OCI-LY3 (cell line): ENCODE measurements around the gene MED19.
"Not testable (repeated sequence)": the region's sequence is repeated elsewhere in the genome, so short reads cannot be mapped to it uniquely, and the experiment has no call there.

Experiments
- EZH2phosphoT487 ChIP-seq: fragments of 200-600 bp; shearing (Covaris generic); IDR thresholded peaks from 2 replicates; pipeline ENCODE4 v1.6.1; 2018; ENCODE audit warnings: antibody characterized with exemption, mixed run types, low read depth
- TF ChIP-seq, protein P1 (sequence below): fragments of 200-600, 300-600 bp; sonication (generic); IDR thresholded peaks from 2 replicates; pipeline ENCODE4 v1.5.1; 2014; ENCODE audit warnings: antibody characterized with exemption, low read length, low read depth

DNA sequence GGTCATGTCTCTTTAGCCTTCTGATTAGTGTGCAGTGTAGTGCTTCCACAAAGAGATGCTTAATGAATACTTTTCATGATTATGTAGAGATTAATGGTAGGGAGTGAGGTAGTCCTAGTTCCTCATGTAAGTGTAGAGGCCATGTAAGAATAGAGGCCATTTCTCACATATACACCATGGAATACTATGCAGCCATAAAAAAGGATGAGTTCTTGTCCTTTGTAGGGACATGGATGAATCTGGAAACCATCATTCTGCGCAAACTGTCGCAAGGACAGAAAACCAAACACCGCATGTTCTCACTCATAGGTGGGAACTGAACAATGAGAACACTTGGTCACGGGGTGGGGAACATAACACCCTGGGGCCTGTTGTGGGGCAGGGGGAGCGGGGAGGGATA lies 21.5 kb downstream of the MED19 start:
- TF ChIP-seq, protein P1, sequence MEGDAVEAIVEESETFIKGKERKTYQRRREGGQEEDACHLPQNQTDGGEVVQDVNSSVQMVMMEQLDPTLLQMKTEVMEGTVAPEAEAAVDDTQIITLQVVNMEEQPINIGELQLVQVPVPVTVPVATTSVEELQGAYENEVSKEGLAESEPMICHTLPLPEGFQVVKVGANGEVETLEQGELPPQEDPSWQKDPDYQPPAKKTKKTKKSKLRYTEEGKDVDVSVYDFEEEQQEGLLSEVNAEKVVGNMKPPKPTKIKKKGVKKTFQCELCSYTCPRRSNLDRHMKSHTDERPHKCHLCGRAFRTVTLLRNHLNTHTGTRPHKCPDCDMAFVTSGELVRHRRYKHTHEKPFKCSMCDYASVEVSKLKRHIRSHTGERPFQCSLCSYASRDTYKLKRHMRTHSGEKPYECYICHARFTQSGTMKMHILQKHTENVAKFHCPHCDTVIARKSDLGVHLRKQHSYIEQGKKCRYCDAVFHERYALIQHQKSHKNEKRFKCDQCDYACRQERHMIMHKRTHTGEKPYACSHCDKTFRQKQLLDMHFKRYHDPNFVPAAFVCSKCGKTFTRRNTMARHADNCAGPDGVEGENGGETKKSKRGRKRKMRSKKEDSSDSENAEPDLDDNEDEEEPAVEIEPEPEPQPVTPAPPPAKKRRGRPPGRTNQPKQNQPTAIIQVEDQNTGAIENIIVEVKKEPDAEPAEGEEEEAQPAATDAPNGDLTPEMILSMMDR = not testable (repeated sequence)
- TF ChIP-seq EZH2phosphoT487 = not testable (repeated sequence)
